ENCODE results near the gene ZNF682. TPM values are rescaled to one million over a fixed set of nuclear protein-coding genes. Genes with fewer than 3 reads are reported as not detected.
"Not testable (repeated sequence)": the region's sequence is repeated elsewhere in the genome, so short reads cannot be mapped to it uniquely, and the experiment has no call there.

The ZNF682 gene
- total and polyA plus RNA-seq, 4 experiments from 2014 or later: 3.7 to 7.3 (median 6.3) TPM

- intact Hi-C loops (cut with micrococcal nuclease): loop anchor here (5.0 kb wide), 1 partner anchor 180 kb away; no protein-coding TSS in a partner anchor
- H3K4me3 Mint-ChIP-seq; POLR2A ChIA-PET (ENCODE audit: partially characterized antibody); H3K9me3 Mint-ChIP-seq; H3K27me3 Mint-ChIP-seq; DNase-seq; H3K36me3 Mint-ChIP-seq; H3K36me3 ChIP-seq (ENCODE audit: insufficient read depth, low read length); H3K27me3 ChIP-seq (ENCODE audit: insufficient read depth, low read length); H3K4me1 ChIP-seq (ENCODE audit: insufficient read depth, low read length); H3K4me1 Mint-ChIP-seq; H3K27ac ChIP-seq (ENCODE audit: low read depth, low read length); H3K9me3 ChIP-seq (ENCODE audit: control insufficient read depth in 1 of 2, low read length in 2 of 2); H3K4me3 ChIP-seq (ENCODE audit: low read length in 2 of 2); H3K27ac Mint-ChIP-seq: not testable (repeated sequence)
- CTCF ChIA-PET (ENCODE audit: partially characterized antibody): interaction anchor here (1.6 to 5.5 kb wide), 2 partner anchors 314 to 426 kb away, joined by 4 to 50 read pairs; partner anchors contain the start of gene YJEFN3
These were observed 81.5 kb downstream of the ZNF682 start for GRCh38 chr19:19957766-19958165.

- POLR2A ChIA-PET (ENCODE audit: partially characterized antibody): no interaction called here
These were observed 82.8 kb downstream of the ZNF682 start for GRCh38 chr19:19956434-19957075.

GRCh38 chr19:19955208-19955607 lies 84.1 kb downstream of the ZNF682 start:
- peaks cover 0 to 7% (median 3%) of the 10 kb centered on the region in 4 donors for H3K4me1 Mint-ChIP-seq
- Histone ChIP-seq H3K9me3 (ENCODE audit: control insufficient read depth in 1 of 2, low read length in 2 of 2) (no peaks in the 10 kb centered on the region), H3K27me3 (ENCODE audit: insufficient read depth, low read length) (no peaks in the 10 kb centered on the region), H3K4me3 (ENCODE audit: low read length in 2 of 2) (no peak overlapping the region), H3K36me3 (ENCODE audit: insufficient read depth, low read length) (no peaks in the 10 kb centered on the region), H3K4me1 (ENCODE audit: insufficient read depth, low read length) (no peaks in the 10 kb centered on the region), H3K27ac (ENCODE audit: low read depth, low read length) (no peak overlapping the region)
- H3K27me3 Mint-ChIP-seq: no peaks in the 10 kb centered on the region
- no peak for DNase-seq
- H3K36me3 Mint-ChIP-seq: no peaks in the 10 kb centered on the region
- H3K4me3 Mint-ChIP-seq: no peak overlapping the region
- no peaks in the 10 kb centered on the region for H3K9me3 Mint-ChIP-seq
- POLR2A ChIA-PET (ENCODE audit: partially characterized antibody): no interaction called here
- intact Hi-C loops (cut with micrococcal nuclease): loop anchor here (5.0 kb wide), 1 partner anchor 178 kb away; no protein-coding TSS in a partner anchor
- CTCF ChIA-PET (ENCODE audit: partially characterized antibody): no interaction called here
- no peak overlapping the region for H3K27ac Mint-ChIP-seq

More at GRCh38 chr19:19956434-19957075, 82.8 kb downstream of the ZNF682 start:
- no peaks in the 10 kb centered on the region for H3K36me3 Mint-ChIP-seq
- H3K4me3 ChIP-seq (ENCODE audit: low read length in 2 of 2): no peak overlapping the region
- CTCF ChIA-PET (ENCODE audit: partially characterized antibody): interaction anchor here (5.5 kb wide), 1 partner anchor 425 kb away, joined by 50 read pairs; the partner anchor contains the start of gene YJEFN3
- H3K9me3 ChIP-seq (ENCODE audit: control insufficient read depth in 1 of 2, low read length in 2 of 2): no peaks in the 10 kb centered on the region
- no peaks in the 10 kb centered on the region for H3K9me3 Mint-ChIP-seq
- H3K27me3 Mint-ChIP-seq: no peaks in the 10 kb centered on the region
- H3K4me1 ChIP-seq (ENCODE audit: insufficient read depth, low read length): no peaks in the 10 kb centered on the region
- intact Hi-C loops (cut with micrococcal nuclease): loop anchor here (5.0 kb wide), 1 partner anchor 179 kb away; no protein-coding TSS in a partner anchor
- H3K27me3 ChIP-seq (ENCODE audit: insufficient read depth, low read length): no peaks in the 10 kb centered on the region
- peaks cover 0 to 7% (median 3%) of the 10 kb centered on the region in 4 donors for H3K4me1 Mint-ChIP-seq
- no peak overlapping the region for H3K4me3 Mint-ChIP-seq
- no peak for DNase-seq
- no peak overlapping the region for H3K27ac ChIP-seq (ENCODE audit: low read depth, low read length)
- no peak overlapping the region for H3K27ac Mint-ChIP-seq
- H3K36me3 ChIP-seq (ENCODE audit: insufficient read depth, low read length): no peaks in the 10 kb centered on the region

Other genes starting within 250 kb of the ZNF682 start
- gene ZNF506, start 217.8 kb downstream of the ZNF682 start, total RNA-seq: 10 to 100 TPM; 76.4 to 80.5 TPM
- 10 to 100 TPM in 1 of 2 donors, 1 to 10 TPM in 1; 9.6 to 29.2 TPM for gene ZNF506, start 217.8 kb downstream of the ZNF682 start, polyA plus RNA-seq
- gene ZNF253, start 173.6 kb downstream of the ZNF682 start, total RNA-seq: 10 to 100 TPM; 23.8 to 25.8 TPM
- 1 to 10 TPM; 5.5 to 8.8 TPM for gene ZNF253, start 173.6 kb downstream of the ZNF682 start, polyA plus RNA-seq
- 1 to 10 TPM; 8.8 to 9.2 TPM for gene ZNF93, start 138.6 kb downstream of the ZNF682 start, total RNA-seq
- 1 to 10 TPM; 5.6 to 6.6 TPM for gene ZNF93, start 138.6 kb downstream of the ZNF682 start, polyA plus RNA-seq
- 1 to 10 TPM; 5.4 to 6.2 TPM for gene ZNF90, start 38.5 kb upstream of the ZNF682 start, total RNA-seq
- 1 to 10 TPM in 1 of 2 donors, under 1 TPM in 1; 0.60 to 1.1 TPM for gene ZNF90, start 38.5 kb upstream of the ZNF682 start, polyA plus RNA-seq
- gene ZNF486, start 127.7 kb upstream of the ZNF682 start, total RNA-seq: 10 to 100 TPM; 11.0 to 11.7 TPM
- gene ZNF486, start 127.7 kb upstream of the ZNF682 start, polyA plus RNA-seq: 1 to 10 TPM; 1.7 to 6.2 TPM

Measured in CD4-positive, alpha-beta memory T cell (primary cell).